H1 (cell line): ENCODE results near the gene GP1BB. TPM values are rescaled to one million over a fixed set of nuclear protein-coding genes. Genes with fewer than 3 reads are reported as not detected.

Source experiments
- BCL11A ChIP-seq, 2 experiments: IDR thresholded peaks; one replicate each; pipeline ENCODE4 v1.6.1; 2011; ENCODE audit warnings: low read depth in 2 of 2, low read length in 2 of 2, mild to moderate bottlenecking in 2 of 2
- CEBPB ChIP-seq: IDR thresholded peaks from 2 replicates; pipeline ENCODE4 v1.6.1; 2012; ENCODE audit warnings: low read depth, low read length
- CHD2 ChIP-seq: IDR thresholded peaks from 2 replicates; pipeline ENCODE4 v1.6.1; 2012; ENCODE audit warnings: low read length, improper control_type of control experiment
- CHD7 ChIP-seq: fragments of 300-600 bp; sonication (generic); IDR thresholded peaks from 2 replicates; pipeline ENCODE4 v1.7.1; 2012; ENCODE audit warnings: low read length, moderate library complexity, mild to moderate bottlenecking, inconsistent platforms; ENCODE audit not compliant: insufficient replicate concordance
- JUND ChIP-seq: IDR thresholded peaks from 2 replicates; pipeline ENCODE4 v1.6.1; 2011; ENCODE audit warnings: mild to moderate bottlenecking, improper control_type of control experiment, low read length
- KDM1A ChIP-seq: fragments of 200-600, 300-600 bp; sonication (generic); IDR thresholded peaks from 2 replicates; pipeline ENCODE4 v1.7.1; 2016; ENCODE audit warnings: mild to moderate bottlenecking, low read length, borderline replicate concordance
- RNF2 ChIP-seq: fragments of 200-900, 300-1000 bp; sonication (generic); IDR thresholded peaks from 2 replicates; pipeline ENCODE4 v1.7.1; 2016; ENCODE audit warnings: borderline replicate concordance, low read depth, mild to moderate bottlenecking, antibody characterized with exemption, low read length; ENCODE audit not compliant: poor library complexity, severe bottlenecking; ENCODE audit errors: missing control alignments
- SIN3A ChIP-seq, 2 experiments: IDR thresholded peaks in 1 of 2; conservative IDR thresholded peaks in 1 of 2; 2 replicates each; pipeline ENCODE4 v1.6.1; 2011 to 2012; ENCODE audit warnings: low read length in 2 of 2, improper control_type of control experiment in 1 of 2, low read depth in 1 of 2, mild to moderate bottlenecking in 1 of 2
- SUZ12 ChIP-seq: fragments of 200-600 bp; sonication (generic); IDR thresholded peaks from 2 replicates; pipeline ENCODE4 v1.6.1; 2012; ENCODE audit warnings: mild to moderate bottlenecking, inconsistent platforms, low read length, moderate library complexity, mixed read lengths
- polyA plus RNA-seq, 7 experiments: library from polyadenylated mRNA; depleted of rRNA in 3 of 7; stranded (reverse) in 5 of 7; unstranded in 2 of 7; fragments of >200 nt in 5 of 7; fragments of 200-250 nt in 2 of 7; gene quantifications; 1 replicate in 5 of 7; 2 replicates in 1 of 7; 4 replicates in 1 of 7; pipeline versions ENCODE4 v1.2.1 to v1.2.3, GENCODE V29; 2011 to 2013; ENCODE audit warnings: missing spikeins in 2 of 7, mixed read lengths in 2 of 7
- total RNA-seq: library from RNA; stranded (reverse); fragmentation: NEBNext Ultra II Directional; extraction: Animal tissue kit (Norgen Biotek cat#: 25700); gene quantifications from 2 replicates; pipeline ENCODE4 v1.2.1, GENCODE V29; 2021

GP1BB gene
- total and polyA plus RNA-seq, 2 of the 8 experiments (the other 6 are each of a cell fraction or from before 2014, with no cell fraction given) = 0.36 TPM; not detected in 1

GRCh38 chr22:19742160-19743066, 19.1 kb downstream of the GP1BB start (continued):
- TF ChIP-seq KDM1A (no peak), CHD7 (no peak), SUZ12 (no peak), CEBPB (no peak), SIN3A (conservative IDR thresholded peaks at IDR 0.05 in 1 of 2, IDR thresholded peaks at IDR 0.05 in 1 of 2; ENCODE audit: low read depth in 1 of 2, low read length in 2 of 2) (no peak), JUND (no peak), CHD2 (no peak), BCL11A (IDR thresholded peaks at IDR 0.05; ENCODE audit: low read depth in 2 of 2, low read length in 2 of 2) (no peak), RNF2 (no peak)
